GM21576 (cell line): Measurements from ENCODE around the gene DTYMK.

Experiments used
- ATAC-seq: cut with Tn5 transposase; IDR thresholded peaks from one replicate; pipeline ENCODE4 v1.9.1; 2021; ENCODE audit warnings: mild to moderate bottlenecking, moderate library complexity; ENCODE audit not compliant: unreplicated experiment

DTYMK gene

GRCh38 chr2:241708879-241709278 lies 22.3 kb upstream of the DTYMK start:
- ATAC-seq, result no peak

- no peak for ATAC-seq
Observed at GRCh38 chr2:241706537-241706936, 19.9 kb upstream of the DTYMK start.

- no peak for ATAC-seq
Observed at GRCh38 chr2:241703032-241703604, 16.5 kb upstream of the DTYMK start.

- peak; percentile 58 for ATAC-seq
Observed at GRCh38 chr2:241702155-241703031, 15.8 kb upstream of the DTYMK start.

- peak; percentile 43 for ATAC-seq
Observed at GRCh38 chr2:241701399-241702154, 15.0 kb upstream of the DTYMK start, which contains the start of gene ING5. TSS of gene ING5 (plus strand) at chr2:241702039. CDS start at chr2:241702066, 27 bp downstream.

GRCh38 chr2:241701149-241701398 lies 14.5 kb upstream of the DTYMK start:
- ATAC-seq, result no peak

- no peak for ATAC-seq
Observed at GRCh38 chr2:241695651-241696050, 9.0 kb upstream of the DTYMK start.

- no peak for ATAC-seq
Observed at GRCh38 chr2:241692448-241692847, 5.8 kb upstream of the DTYMK start.

GRCh38 chr2:241690202-241690717 lies 3.6 kb upstream of the DTYMK start:
- no peak for ATAC-seq

- no peak for ATAC-seq
Observed at GRCh38 chr2:241689306-241689705, 2.7 kb upstream of the DTYMK start.

GRCh38 chr2:241686324-241686649 lies 328 bp downstream of the DTYMK start:
- ATAC-seq, result peak; percentile 5

GRCh38 chr2:241680827-241681599 lies 5.6 kb downstream of the DTYMK start:
- no peak for ATAC-seq

- ATAC-seq, result no peak
Observed at GRCh38 chr2:241680044-241680443, 6.6 kb downstream of the DTYMK start.

GRCh38 chr2:241678784-241679540 lies 7.7 kb downstream of the DTYMK start:
- no peak for ATAC-seq

GRCh38 chr2:241678307-241678706 lies 8.3 kb downstream of the DTYMK start:
- no peak for ATAC-seq

GRCh38 chr2:241677392-241677791 lies 9.2 kb downstream of the DTYMK start:
- no peak for ATAC-seq

GRCh38 chr2:241676665-241677064 lies 9.9 kb downstream of the DTYMK start:
- ATAC-seq, result no peak

GRCh38 chr2:241675885-241676284 lies 10.7 kb downstream of the DTYMK start:
- no peak for ATAC-seq

GRCh38 chr2:241673797-241674725 lies 12.6 kb downstream of the DTYMK start:
- no peak for ATAC-seq
